Lower lobe of right lung (tissue), 2 donors: ENCODE measurements around the gene SLC39A5. TPM values are rescaled to one million over a fixed set of nuclear protein-coding genes. Genes with fewer than 3 reads are reported as not detected.
A peak's percentile ranks its signal among the peaks of the same experiment; 100 is the strongest.

ENCODE experiments used
- ATAC-seq, 2 donors: fragments of 200-7000 bp; cut with Tn5 transposase; one replicate each; pipeline ENCODE4 v1.9.1; 2020 to 2022; ENCODE audit warnings: mild to moderate bottlenecking in 2 of 2, moderate library complexity in 2 of 2
- DNase-seq: peaks from one replicate; pipeline ENCODE4 v3.0.0-alpha.2; 2020
- H3K27ac ChIP-seq: fragments of 200-600 bp; one replicate; pipeline ENCODE4 v1.8.0; 2022
- H3K27me3 ChIP-seq: fragments of 200-600 bp; one replicate; pipeline ENCODE4 v1.8.0; 2022; ENCODE audit warnings: low read depth
- H3K36me3 ChIP-seq: fragments of 200-600 bp; one replicate; pipeline ENCODE4 v1.8.0; 2022; ENCODE audit warnings: mild to moderate bottlenecking
- H3K4me1 ChIP-seq: fragments of 200-600 bp; one replicate; pipeline ENCODE4 v1.8.0; 2022
- H3K4me3 ChIP-seq: fragments of 200-600 bp; one replicate; pipeline ENCODE4 v1.8.0; 2022; ENCODE audit warnings: mild to moderate bottlenecking
- H3K9me3 ChIP-seq: fragments of 200-600 bp; one replicate; pipeline ENCODE4 v1.8.0; 2022
- intact Hi-C: fragments of 100-400 bp; cut with DNase I; formaldehyde crosslinking; loops from one replicate; pipeline ENCODE4 v1.11.0; 2022
- total RNA-seq: library from RNA; stranded (reverse); fragmentation: NEBNext Ultra II Directional; extraction: Animal tissue kit (Norgen Biotek cat#: 25700); gene quantifications from one replicate; pipeline ENCODE4 v1.2.1, GENCODE V29; 2021
- TF ChIP-seq, protein P1 (sequence below): fragments of 200-600 bp; IDR thresholded peaks from one replicate; pipeline ENCODE4 v1.8.0; 2022; ENCODE audit warnings: antibody characterized with exemption, mild to moderate bottlenecking
- donor health status: DM: no; HTN: yes; CAD: no; lungs with severe emphysema.

The SLC39A5 gene
- total RNA-seq, 1 donor from 2014 or later, result not detected

DNA sequence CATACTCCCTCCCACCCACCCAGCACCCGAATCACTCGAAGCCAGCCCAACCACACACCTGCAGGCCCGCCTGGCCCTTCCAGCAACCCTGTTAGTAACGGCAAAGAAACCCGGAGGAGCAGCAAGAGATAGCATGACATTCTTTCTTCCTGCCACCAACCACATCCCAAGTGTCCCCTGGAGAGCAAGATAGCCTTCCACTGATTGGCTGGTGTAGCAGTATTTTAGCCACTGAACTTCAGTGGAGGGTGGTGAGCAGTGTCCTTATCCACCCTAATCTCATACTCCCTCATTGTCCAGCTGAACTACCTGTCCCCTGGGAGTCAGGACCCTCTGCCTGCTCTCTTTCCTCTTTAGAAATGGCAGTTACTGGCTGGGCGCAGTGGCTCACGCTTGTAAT lies 769 bp upstream of the SLC39A5 start:
- Histone ChIP-seq H3K27ac (no peak overlapping the region), H3K27me3 (no peaks in the 10 kb centered on the region), H3K36me3 (peaks cover 14% of the 10 kb centered on the region), H3K9me3 (no peaks in the 10 kb centered on the region), H3K4me3 (no peak overlapping the region), H3K4me1 (peaks cover 8% of the 10 kb centered on the region)
- ATAC-seq (no peak), DNase-seq (no peak)
- TF ChIP-seq, protein P1, sequence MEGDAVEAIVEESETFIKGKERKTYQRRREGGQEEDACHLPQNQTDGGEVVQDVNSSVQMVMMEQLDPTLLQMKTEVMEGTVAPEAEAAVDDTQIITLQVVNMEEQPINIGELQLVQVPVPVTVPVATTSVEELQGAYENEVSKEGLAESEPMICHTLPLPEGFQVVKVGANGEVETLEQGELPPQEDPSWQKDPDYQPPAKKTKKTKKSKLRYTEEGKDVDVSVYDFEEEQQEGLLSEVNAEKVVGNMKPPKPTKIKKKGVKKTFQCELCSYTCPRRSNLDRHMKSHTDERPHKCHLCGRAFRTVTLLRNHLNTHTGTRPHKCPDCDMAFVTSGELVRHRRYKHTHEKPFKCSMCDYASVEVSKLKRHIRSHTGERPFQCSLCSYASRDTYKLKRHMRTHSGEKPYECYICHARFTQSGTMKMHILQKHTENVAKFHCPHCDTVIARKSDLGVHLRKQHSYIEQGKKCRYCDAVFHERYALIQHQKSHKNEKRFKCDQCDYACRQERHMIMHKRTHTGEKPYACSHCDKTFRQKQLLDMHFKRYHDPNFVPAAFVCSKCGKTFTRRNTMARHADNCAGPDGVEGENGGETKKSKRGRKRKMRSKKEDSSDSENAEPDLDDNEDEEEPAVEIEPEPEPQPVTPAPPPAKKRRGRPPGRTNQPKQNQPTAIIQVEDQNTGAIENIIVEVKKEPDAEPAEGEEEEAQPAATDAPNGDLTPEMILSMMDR, result no peak
- intact Hi-C loops, result no loop called here

DNA sequence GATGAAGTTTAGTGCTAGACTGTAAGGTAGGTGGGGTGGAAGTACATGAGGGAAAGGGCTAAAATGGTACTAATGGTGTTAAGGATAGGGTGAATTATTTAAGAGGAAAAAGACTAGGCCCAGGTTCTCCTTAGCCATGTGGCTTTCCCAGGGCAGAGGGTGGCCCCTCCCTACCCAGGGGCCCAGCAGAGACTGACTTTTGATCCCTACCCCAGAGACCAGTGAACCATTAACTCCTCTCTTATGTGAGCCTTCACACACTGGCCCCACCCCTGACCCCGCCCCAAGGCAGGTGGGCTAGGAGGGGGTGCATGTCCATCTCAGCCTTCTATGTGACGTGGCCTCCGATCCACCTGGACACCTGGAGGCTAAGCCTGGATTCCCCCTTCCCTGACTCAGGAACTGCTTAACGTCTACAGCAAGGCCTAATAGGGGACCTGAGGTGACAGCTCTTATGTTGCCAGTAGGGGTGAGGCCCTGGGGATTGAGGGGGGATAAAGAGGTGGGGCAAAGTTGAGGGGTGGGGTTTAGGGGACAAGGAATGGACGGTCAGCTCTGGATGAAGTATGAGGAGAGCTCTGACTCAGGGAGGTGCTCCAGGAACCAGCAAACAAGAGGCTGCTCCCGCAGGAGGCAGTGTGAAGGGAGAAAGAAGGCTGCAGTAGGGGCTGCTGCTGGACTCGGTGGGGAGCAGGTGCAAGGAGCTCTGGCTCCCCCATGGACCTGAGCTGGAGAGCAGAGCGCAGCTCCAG lies 757 bp downstream of the SLC39A5 start:
- intact Hi-C loops, result no loop called here
- DNase-seq (no peak), ATAC-seq (peak in 1 of 2 donors; percentile 25)
- no peaks in the 10 kb centered on the region for H3K27me3 ChIP-seq
- H3K9me3 ChIP-seq, result no peaks in the 10 kb centered on the region
- no peaks in the 10 kb centered on the region for H3K4me1 ChIP-seq
- TF ChIP-seq, protein P1, result no peak
- H3K4me3 ChIP-seq, result no peak overlapping the region
- H3K36me3 ChIP-seq, result peaks cover 14% of the 10 kb centered on the region
- no peak overlapping the region for H3K27ac ChIP-seq

DNA sequence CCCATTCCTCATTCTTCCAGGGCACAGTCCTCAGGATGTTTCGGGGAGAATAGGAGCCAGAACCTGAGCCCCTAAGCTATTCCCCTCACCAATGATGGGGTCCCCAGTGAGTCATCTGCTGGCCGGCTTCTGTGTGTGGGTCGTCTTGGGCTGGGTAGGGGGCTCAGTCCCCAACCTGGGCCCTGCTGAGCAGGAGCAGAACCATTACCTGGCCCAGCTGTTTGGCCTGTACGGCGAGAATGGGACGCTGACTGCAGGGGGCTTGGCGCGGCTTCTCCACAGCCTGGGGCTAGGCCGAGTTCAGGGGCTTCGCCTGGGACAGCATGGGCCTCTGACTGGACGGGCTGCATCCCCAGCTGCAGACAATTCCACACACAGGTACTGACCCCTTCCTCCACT lies 1.3 kb downstream of the SLC39A5 start:
- H3K27me3 ChIP-seq, result no peaks in the 10 kb centered on the region
- no peak overlapping the region for H3K27ac ChIP-seq
- TF ChIP-seq, protein P1, result no peak
- intact Hi-C loops, result no loop called here
- H3K4me1 ChIP-seq, result no peaks in the 10 kb centered on the region
- peaks cover 14% of the 10 kb centered on the region for H3K36me3 ChIP-seq
- H3K4me3 ChIP-seq, result no peak overlapping the region
- H3K9me3 ChIP-seq, result no peaks in the 10 kb centered on the region
- DNase-seq (no peak), ATAC-seq (no peak)

DNA sequence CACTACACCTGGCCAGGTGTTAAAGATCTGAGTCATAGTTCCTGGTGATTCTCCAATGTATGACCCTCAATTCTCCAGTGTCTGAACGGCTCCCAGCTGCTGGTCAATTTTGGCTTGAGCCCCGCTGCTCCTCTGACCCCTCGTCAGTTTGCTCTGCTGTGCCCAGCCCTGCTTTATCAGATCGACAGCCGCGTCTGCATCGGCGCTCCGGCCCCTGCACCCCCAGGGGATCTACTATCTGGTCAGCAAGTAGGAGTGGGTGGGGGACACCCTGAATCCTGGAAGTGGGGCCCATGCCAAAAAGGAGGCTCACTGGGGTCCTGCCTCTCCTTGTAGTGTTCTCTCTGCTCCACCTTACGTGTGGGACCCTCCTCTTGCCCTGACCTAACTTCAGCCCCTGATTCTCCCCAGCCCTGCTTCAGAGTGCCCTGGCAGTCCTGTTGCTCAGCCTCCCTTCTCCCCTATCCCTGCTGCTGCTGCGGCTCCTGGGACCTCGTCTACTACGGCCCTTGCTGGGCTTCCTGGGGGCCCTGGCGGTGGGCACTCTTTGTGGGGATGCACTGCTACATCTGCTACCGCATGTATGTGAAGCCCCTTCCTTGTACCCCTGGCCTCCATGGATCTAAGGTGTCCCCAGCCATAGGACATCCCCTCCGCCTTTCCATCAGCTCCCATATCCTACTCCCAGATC lies 5.0 kb downstream of the SLC39A5 start:
- H3K9me3 ChIP-seq, result no peaks in the 10 kb centered on the region
- no peaks in the 10 kb centered on the region for H3K27me3 ChIP-seq
- H3K4me1 ChIP-seq, result no peaks in the 10 kb centered on the region
- no peak overlapping the region for H3K4me3 ChIP-seq
- DNase-seq, result no peak
- intact Hi-C loops, result no loop called here
- peaks cover 14% of the 10 kb centered on the region for H3K36me3 ChIP-seq
- no peak for ATAC-seq
- H3K27ac ChIP-seq, result no peak overlapping the region
- TF ChIP-seq, protein P1, result no peak

DNA sequence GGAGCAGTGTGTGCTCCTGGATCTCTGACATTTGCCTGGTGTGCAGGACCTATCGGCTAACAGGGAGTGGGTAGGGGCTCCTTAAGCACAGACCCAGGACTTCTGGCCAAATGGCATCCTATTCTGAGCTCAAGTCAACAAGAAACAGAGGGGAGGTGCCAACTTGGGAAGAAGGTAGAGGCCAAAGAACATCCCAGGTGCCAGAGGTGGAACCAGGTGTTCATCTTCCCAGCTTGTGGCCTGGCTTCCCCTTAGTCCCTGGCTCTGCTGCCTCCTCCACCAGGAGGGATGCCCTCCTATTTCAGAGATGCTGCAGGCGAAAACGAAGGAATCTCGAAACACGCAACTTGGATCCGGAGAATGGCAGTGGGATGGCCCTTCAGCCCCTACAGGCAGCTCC lies 6.2 kb downstream of the SLC39A5 start:
- H3K27me3 ChIP-seq, result no peaks in the 10 kb centered on the region
- H3K4me1 ChIP-seq, result no peaks in the 10 kb centered on the region
- no peaks in the 10 kb centered on the region for H3K9me3 ChIP-seq
- DNase-seq, result no peak
- H3K4me3 ChIP-seq, result no peak overlapping the region
- H3K36me3 ChIP-seq, result peaks cover 26% of the 10 kb centered on the region
- no peak overlapping the region for H3K27ac ChIP-seq
- intact Hi-C loops, result no loop called here
- TF ChIP-seq, protein P1, result no peak
- no peak for ATAC-seq
